Adrenal gland (tissue), 12 donors: ENCODE results near the gene JSRP1. TPM values are rescaled to one million over a fixed set of nuclear protein-coding genes. Genes with fewer than 3 reads are reported as not detected.

Experiments used
- DNase-seq, 7 donors: peaks; one replicate each; pipeline ENCODE4 v3.0.0-alpha.2; 2019 to 2020
- H3K27ac ChIP-seq, 5 donors: fragments of 200-600 bp; sonication (generic) in 4 of 5; 1 replicate in 3 of 5; 2 replicates in 2 of 5; pipeline versions ENCODE4 v1.5.1 to v1.8.0; 2016 to 2020; ENCODE audit warnings: mild to moderate bottlenecking in 1 of 5
- H3K27me3 ChIP-seq: fragments of 200-600 bp; 2 replicates; pipeline ENCODE4 v1.8.0; 2021
- H3K36me3 ChIP-seq, 2 donors: fragments of 200-600 bp; replicated peaks in 1 of 2; 1 replicate in 1 of 2; 2 replicates in 1 of 2; pipeline versions ENCODE4 v1.5.1 to v1.8.0; 2018 to 2022
- H3K4me1 ChIP-seq, 2 donors: fragments of 200-600 bp; replicated peaks in 1 of 2; 1 replicate in 1 of 2; 2 replicates in 1 of 2; pipeline versions ENCODE4 v1.5.1 to v1.8.0; 2018 to 2021
- H3K4me3 ChIP-seq, 4 donors: fragments of 200-600 bp; sonication (generic) in 3 of 4; one replicate each; pipeline ENCODE4 v1.5.1; 2016 to 2018
- H3K9me3 ChIP-seq, 3 donors: fragments of 200-600 bp; sonication (generic) in 1 of 3; replicated peaks in 1 of 3; 1 replicate in 2 of 3; 2 replicates in 1 of 3; pipeline versions ENCODE4 v1.5.1 to v1.8.0; 2016 to 2021
- POLR2A ChIP-seq, 2 donors: fragments of 450-650 bp; IDR thresholded peaks; one replicate each; pipeline ENCODE4 v1.6.1; 2017; ENCODE audit warnings: antibody characterized with exemption in 2 of 2, mild to moderate bottlenecking in 2 of 2, moderate library complexity in 1 of 2
- WGBS, 4 donors: extraction: QIAGEN DNeasy Blood & Tissue Kit in 2 of 4; methylation state at CpG; one replicate each; pipeline versions ENCODE4 v1.1.5 to v1.1.7; 2013 to 2017; 5-methylcytosine and 5-hydroxymethylcytosine counted together
- intact Hi-C, 2 donors: fragments of 100-400 bp; cut with DNase I; formaldehyde crosslinking; loops; one replicate each; pipeline versions ENCODE4 v1.14.1 to v1.15.0; 2022 to 2023
- polyA plus RNA-seq, 3 donors: library from polyadenylated mRNA; stranded (reverse); fragments of 200-250 nt in 2 of 3; fragments of 350-450 nt in 1 of 3; fragmentation: Illumina TruSeq in 1 of 3; extraction: RNeasy Lipid Tissue Mini Kit (QIAGEN cat#74804) in 1 of 3; gene quantifications; one replicate each; pipeline ENCODE4 v1.2.3, GENCODE V29; 2013 to 2014
- total RNA-seq, 9 donors: library from RNA; depleted of rRNA in 4 of 9; stranded (reverse); fragments of >200 nt in 4 of 9; fragments of 120-200 nt in 1 of 9; fragmentation: NEBNext Ultra II Directional in 1 of 9; extraction: Animal tissue kit (Norgen Biotek cat#: 25700) in 1 of 9; gene quantifications; one replicate each; pipeline versions ENCODE4 v1.1.0 to v1.2.4, GENCODE V29; 2013 to 2023
- TF ChIP-seq, protein P1 (sequence below), 6 experiments: fragments of 450-650 bp in 4 of 6; fragments of 200-600 bp in 2 of 6; sonication (generic) in 1 of 6; IDR thresholded peaks; 1 replicate in 5 of 6; 2 replicates in 1 of 6; pipeline versions ENCODE4 v1.5.1 to v1.8.0; 2016 to 2021; ENCODE audit warnings: antibody characterized with exemption in 6 of 6, mild to moderate bottlenecking in 2 of 6, moderate library complexity in 1 of 6
- donor health status: healthy with polysubstance abuse.
- donor health status: Bipolar disorder and iron deficiency.
- donor health status: DM: yes; HTN: yes; CAD: no.
- donor health status: DM: no; HTN: no; CAD: no.
- donor health status: DM: no; HTN: no; CAD: no.
- donor health status: DM: yes; HTN: yes; CAD: no.

JSRP1 gene
- total and polyA plus RNA-seq, 12 donors, result 0.54 to 1.2 (median 0.83) TPM; not detected in 6

- 20 to 45% (median 29%) methylated on average over 13 to 62 of the region's 62 CpGs for WGBS, 4 donors
- no peak for TF ChIP-seq POLR2A (IDR thresholded peaks at IDR 0.05)
- TF ChIP-seq, protein P1, sequence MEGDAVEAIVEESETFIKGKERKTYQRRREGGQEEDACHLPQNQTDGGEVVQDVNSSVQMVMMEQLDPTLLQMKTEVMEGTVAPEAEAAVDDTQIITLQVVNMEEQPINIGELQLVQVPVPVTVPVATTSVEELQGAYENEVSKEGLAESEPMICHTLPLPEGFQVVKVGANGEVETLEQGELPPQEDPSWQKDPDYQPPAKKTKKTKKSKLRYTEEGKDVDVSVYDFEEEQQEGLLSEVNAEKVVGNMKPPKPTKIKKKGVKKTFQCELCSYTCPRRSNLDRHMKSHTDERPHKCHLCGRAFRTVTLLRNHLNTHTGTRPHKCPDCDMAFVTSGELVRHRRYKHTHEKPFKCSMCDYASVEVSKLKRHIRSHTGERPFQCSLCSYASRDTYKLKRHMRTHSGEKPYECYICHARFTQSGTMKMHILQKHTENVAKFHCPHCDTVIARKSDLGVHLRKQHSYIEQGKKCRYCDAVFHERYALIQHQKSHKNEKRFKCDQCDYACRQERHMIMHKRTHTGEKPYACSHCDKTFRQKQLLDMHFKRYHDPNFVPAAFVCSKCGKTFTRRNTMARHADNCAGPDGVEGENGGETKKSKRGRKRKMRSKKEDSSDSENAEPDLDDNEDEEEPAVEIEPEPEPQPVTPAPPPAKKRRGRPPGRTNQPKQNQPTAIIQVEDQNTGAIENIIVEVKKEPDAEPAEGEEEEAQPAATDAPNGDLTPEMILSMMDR (IDR thresholded peaks at IDR 0.05), result no peak
- H3K27me3 ChIP-seq, result peaks cover 24% of the 10 kb centered on the region
- H3K4me1 ChIP-seq, result peaks cover 0 to 7% of the 10 kb centered on the region in 2 donors
- intact Hi-C loops, result no loop called here
- peak in 6 of 7 donors; percentile 56 to 80 (median 66) for DNase-seq
- no peak overlapping the region for H3K4me3 ChIP-seq
- no peak overlapping the region for H3K27ac ChIP-seq
- H3K36me3 ChIP-seq, result no peaks in the 10 kb centered on the region
- H3K9me3 ChIP-seq, result no peaks in the 10 kb centered on the region
Measured at GRCh38 chr19:2302319-2303210, 46.3 kb upstream of the JSRP1 start.

DNA sequence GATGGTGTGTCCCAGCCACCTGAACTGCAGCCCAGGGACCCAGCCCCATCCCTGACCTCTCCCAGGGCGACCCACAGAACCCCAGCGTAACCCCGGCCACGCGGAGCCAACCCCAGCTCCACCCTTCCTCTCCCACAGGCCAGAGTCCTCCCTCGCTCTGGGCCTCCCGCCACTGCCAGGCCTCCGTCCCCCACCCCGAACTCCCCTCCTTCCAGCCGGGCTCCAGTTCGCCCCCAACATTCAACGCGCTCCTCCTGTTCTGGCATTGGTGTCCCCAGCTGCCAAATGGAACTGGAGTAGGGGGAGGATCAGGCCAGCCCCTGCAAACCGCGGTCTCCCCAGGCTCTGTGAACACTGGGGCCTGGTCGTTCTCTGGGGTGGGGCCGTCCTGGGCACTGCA is 44.3 kb upstream of the JSRP1 start:
- TF ChIP-seq, protein P1 (IDR thresholded peaks at IDR 0.05), result no peak
- no peak for TF ChIP-seq POLR2A (IDR thresholded peaks at IDR 0.05)
- Histone ChIP-seq H3K36me3 (no peaks in the 10 kb centered on the region), H3K9me3 (no peaks in the 10 kb centered on the region), H3K27ac (no peak overlapping the region), H3K27me3 (peaks cover 16% of the 10 kb centered on the region), H3K4me1 (peaks cover 0 to 7% of the 10 kb centered on the region in 2 donors), H3K4me3 (no peak overlapping the region)
- intact Hi-C loops, result no loop called here
- WGBS, 4 donors, result 68 to 82% (median 73%) methylated on average over 12 to 17 of the region's 17 CpGs
- no peak for DNase-seq

- peaks cover 0 to 10% of the 10 kb centered on the region in 2 donors for H3K4me1 ChIP-seq
Measured at GRCh38 chr19:2296141-2296540, 39.9 kb upstream of the JSRP1 start.

GRCh38 chr19:2294687-2295335 is 38.6 kb upstream of the JSRP1 start:
- WGBS, 4 donors, result 18 to 33% (median 24%) methylated on average over 18 to 26 of the region's 26 CpGs
- no peaks in the 10 kb centered on the region for H3K9me3 ChIP-seq
- peaks cover 0 to 22% of the 10 kb centered on the region in 2 donors for H3K4me1 ChIP-seq
- DNase-seq, result peak in 5 of 7 donors; percentile 33 to 82 (median 36)
- no peak overlapping the region for H3K4me3 ChIP-seq
- no peak for TF ChIP-seq POLR2A (IDR thresholded peaks at IDR 0.05)
- TF ChIP-seq, protein P1 (IDR thresholded peaks at IDR 0.05), result no peak
- H3K36me3 ChIP-seq, result no peaks in the 10 kb centered on the region
- peaks cover 27% of the 10 kb centered on the region for H3K27me3 ChIP-seq
- intact Hi-C loops, result no loop called here
- no peak overlapping the region for H3K27ac ChIP-seq

More at GRCh38 chr19:2296141-2296540, 39.9 kb upstream of the JSRP1 start:
- intact Hi-C loops, result no loop called here
- no peak overlapping the region for H3K27ac ChIP-seq
- peaks cover 14% of the 10 kb centered on the region for H3K27me3 ChIP-seq
- DNase-seq, result no peak
- H3K36me3 ChIP-seq, result no peaks in the 10 kb centered on the region
- no peaks in the 10 kb centered on the region for H3K9me3 ChIP-seq
- WGBS, 4 donors, result 77 to 89% (median 84%) methylated on average over 16 of the region's 16 CpGs
- no peak for TF ChIP-seq POLR2A (IDR thresholded peaks at IDR 0.05)
- TF ChIP-seq, protein P1 (IDR thresholded peaks at IDR 0.05), result no peak
- H3K4me3 ChIP-seq, result no peak overlapping the region
